T-helper 2 cell treated with Interferon-gamma antibody and Interleukin-4, amounts not matched to agents 5 μg/mL and 100 μg/mL, for 36 hours (primary cell): Measurements from ENCODE around the gene EML1.
"Not testable (repeated sequence)": the region's sequence is repeated elsewhere in the genome, so short reads cannot be mapped to it uniquely, and the experiment has no call there.

Experiments
- DNase-seq: peaks from one replicate; pipeline ENCODE4 v3.0.0; 2021; ENCODE audit warnings: low spot score
- H3K27ac Mint-ChIP-seq: one replicate; pipeline ENCODE4 v1.8.0; 2021; ENCODE audit warnings: mild to moderate bottlenecking, mixed read lengths
- H3K27me3 Mint-ChIP-seq: one replicate; pipeline ENCODE4 v1.8.0; 2021; ENCODE audit warnings: low read depth, mixed read lengths
- H3K36me3 Mint-ChIP-seq: one replicate; pipeline ENCODE4 v1.8.0; 2021; ENCODE audit warnings: low read depth, mixed read lengths
- H3K4me1 Mint-ChIP-seq: one replicate; pipeline ENCODE4 v1.8.0; 2021; ENCODE audit warnings: low read depth, mixed read lengths
- H3K4me3 Mint-ChIP-seq: one replicate; pipeline ENCODE4 v1.8.0; 2022; ENCODE audit warnings: mild to moderate bottlenecking, moderate library complexity, mixed read lengths
- H3K9me3 Mint-ChIP-seq: one replicate; pipeline ENCODE4 v1.8.0; 2021; ENCODE audit warnings: mixed read lengths

EML1 gene

GRCh38 chr14:99752486-99753121, 40.6 kb upstream of the EML1 start:
- peaks cover 32% of the 10 kb centered on the region for H3K27me3 Mint-ChIP-seq
- H3K36me3 Mint-ChIP-seq: no peaks in the 10 kb centered on the region
- no peaks in the 10 kb centered on the region for H3K9me3 Mint-ChIP-seq
- no peak for DNase-seq
- H3K27ac Mint-ChIP-seq: no peak overlapping the region
- no peaks in the 10 kb centered on the region for H3K4me1 Mint-ChIP-seq
- H3K4me3 Mint-ChIP-seq: no peak overlapping the region

- H3K4me1 Mint-ChIP-seq: no peaks in the 10 kb centered on the region
- no peak for DNase-seq
- no peak overlapping the region for H3K27ac Mint-ChIP-seq
- peaks cover 32% of the 10 kb centered on the region for H3K27me3 Mint-ChIP-seq
- no peaks in the 10 kb centered on the region for H3K36me3 Mint-ChIP-seq
- no peaks in the 10 kb centered on the region for H3K9me3 Mint-ChIP-seq
- no peak overlapping the region for H3K4me3 Mint-ChIP-seq
Measured at GRCh38 chr14:99753225-99754140, 39.7 kb upstream of the EML1 start.

- no peak overlapping the region for H3K27ac Mint-ChIP-seq
- DNase-seq: no peak
- H3K4me3 Mint-ChIP-seq: no peak overlapping the region
- no peaks in the 10 kb centered on the region for H3K36me3 Mint-ChIP-seq
- H3K4me1 Mint-ChIP-seq: no peaks in the 10 kb centered on the region
- H3K27me3 Mint-ChIP-seq: peaks cover 32% of the 10 kb centered on the region
- no peaks in the 10 kb centered on the region for H3K9me3 Mint-ChIP-seq
Measured at GRCh38 chr14:99754141-99755067, 38.8 kb upstream of the EML1 start.

GRCh38 chr14:99755068-99755405, 38.2 kb upstream of the EML1 start:
- Mint-ChIP-seq H3K27me3 (peaks cover 32% of the 10 kb centered on the region), H3K27ac (no peak overlapping the region), H3K4me3 (no peak overlapping the region), H3K4me1 (no peaks in the 10 kb centered on the region), H3K36me3 (no peaks in the 10 kb centered on the region), H3K9me3 (no peaks in the 10 kb centered on the region)
- DNase-seq: no peak

GRCh38 chr14:99755629-99756603, 37.3 kb upstream of the EML1 start:
- Mint-ChIP-seq H3K4me3 (no peak overlapping the region), H3K27me3 (peaks cover 32% of the 10 kb centered on the region), H3K9me3 (no peaks in the 10 kb centered on the region), H3K4me1 (no peaks in the 10 kb centered on the region), H3K27ac (no peak overlapping the region), H3K36me3 (no peaks in the 10 kb centered on the region)
- DNase-seq: no peak

- Mint-ChIP-seq H3K4me1 (no peaks in the 10 kb centered on the region), H3K27me3 (peaks cover 27% of the 10 kb centered on the region), H3K4me3 (no peak overlapping the region), H3K36me3 (no peaks in the 10 kb centered on the region), H3K27ac (no peak overlapping the region), H3K9me3 (no peaks in the 10 kb centered on the region)
- DNase-seq: no peak
Measured at GRCh38 chr14:99756796-99757195, 36.4 kb upstream of the EML1 start.

GRCh38 chr14:99757331-99758070, 35.7 kb upstream of the EML1 start:
- no peaks in the 10 kb centered on the region for H3K36me3 Mint-ChIP-seq
- H3K4me3 Mint-ChIP-seq: no peak overlapping the region
- peaks cover 20% of the 10 kb centered on the region for H3K27me3 Mint-ChIP-seq
- H3K9me3 Mint-ChIP-seq: no peaks in the 10 kb centered on the region
- no peak overlapping the region for H3K27ac Mint-ChIP-seq
- no peak for DNase-seq
- no peaks in the 10 kb centered on the region for H3K4me1 Mint-ChIP-seq

GRCh38 chr14:99758121-99758821, 34.9 kb upstream of the EML1 start:
- Mint-ChIP-seq H3K9me3 (no peaks in the 10 kb centered on the region), H3K27ac (no peak overlapping the region), H3K4me1 (no peaks in the 10 kb centered on the region), H3K4me3 (no peak overlapping the region), H3K36me3 (no peaks in the 10 kb centered on the region), H3K27me3 (peaks cover 15% of the 10 kb centered on the region)
- no peak for DNase-seq

- Mint-ChIP-seq H3K27ac (no peak overlapping the region), H3K4me3 (no peak overlapping the region), H3K9me3 (no peaks in the 10 kb centered on the region), H3K36me3 (no peaks in the 10 kb centered on the region), H3K27me3 (peaks cover 8% of the 10 kb centered on the region), H3K4me1 (no peaks in the 10 kb centered on the region)
- DNase-seq: no peak
Measured at GRCh38 chr14:99758872-99759545, 34.2 kb upstream of the EML1 start.

GRCh38 chr14:99759546-99759925, 33.7 kb upstream of the EML1 start:
- Mint-ChIP-seq H3K4me1 (no peaks in the 10 kb centered on the region), H3K27ac (no peak overlapping the region)

GRCh38 chr14:99760817-99761216, 32.4 kb upstream of the EML1 start:
- no peaks in the 10 kb centered on the region for H3K36me3 Mint-ChIP-seq
- no peak overlapping the region for H3K4me3 Mint-ChIP-seq
- no peak for DNase-seq
- H3K9me3 Mint-ChIP-seq: no peaks in the 10 kb centered on the region
- H3K27ac Mint-ChIP-seq: no peak overlapping the region
- no peaks in the 10 kb centered on the region for H3K4me1 Mint-ChIP-seq
- peaks cover 4% of the 10 kb centered on the region for H3K27me3 Mint-ChIP-seq

More at GRCh38 chr14:99759546-99759925, 33.7 kb upstream of the EML1 start:
- H3K4me3 Mint-ChIP-seq: no peak overlapping the region
- H3K9me3 Mint-ChIP-seq: no peaks in the 10 kb centered on the region
- H3K27me3 Mint-ChIP-seq: peaks cover 5% of the 10 kb centered on the region
- H3K36me3 Mint-ChIP-seq: no peaks in the 10 kb centered on the region
- DNase-seq: no peak

- not testable (repeated sequence) for H3K4me3 Mint-ChIP-seq, H3K27me3 Mint-ChIP-seq, H3K36me3 Mint-ChIP-seq, H3K27ac Mint-ChIP-seq, H3K4me1 Mint-ChIP-seq, DNase-seq, H3K9me3 Mint-ChIP-seq
Measured at GRCh38 chr14:99762911-99763310, 30.3 kb upstream of the EML1 start.
